Testis (tissue), 2 donors: Measurements from ENCODE around the gene ZCWPW2.

Experiments used
- POLR2A ChIP-seq: fragments of 450-650 bp; IDR thresholded peaks from one replicate; pipeline ENCODE4 v1.6.1; 2017; ENCODE audit warnings: antibody characterized with exemption, mild to moderate bottlenecking, moderate library complexity
- TF ChIP-seq, protein P1 (sequence below), 3 experiments: fragments of 450-650 bp in 2 of 3; fragments of 200-600 bp in 1 of 3; sonication (generic) in 1 of 3; IDR thresholded peaks; one replicate each; pipeline ENCODE4 v1.5.1; 2016 to 2019; ENCODE audit warnings: antibody characterized with exemption in 3 of 3, mild to moderate bottlenecking in 2 of 3, moderate library complexity in 1 of 3

DNA sequence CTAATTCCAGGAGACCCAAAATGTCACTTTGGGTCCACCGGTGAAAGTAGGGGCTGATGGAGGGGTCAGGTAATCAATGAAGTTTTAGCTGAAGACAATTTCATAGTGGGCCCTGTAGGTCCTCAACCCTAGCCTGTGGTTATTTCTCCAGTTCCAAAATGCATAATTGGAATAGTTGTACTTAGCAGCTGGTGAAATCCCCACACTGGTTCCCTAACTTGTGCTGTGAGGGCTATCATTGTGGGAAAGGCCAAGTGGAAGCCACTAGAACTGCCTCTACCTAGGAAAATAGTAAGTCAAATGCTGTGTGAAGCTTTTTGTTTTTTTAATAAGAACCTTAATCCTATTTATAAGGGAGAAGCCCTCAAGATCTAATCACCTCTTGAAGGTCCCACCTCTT lies 193.8 kb downstream of the ZCWPW2 start:
- TF ChIP-seq, protein P1, sequence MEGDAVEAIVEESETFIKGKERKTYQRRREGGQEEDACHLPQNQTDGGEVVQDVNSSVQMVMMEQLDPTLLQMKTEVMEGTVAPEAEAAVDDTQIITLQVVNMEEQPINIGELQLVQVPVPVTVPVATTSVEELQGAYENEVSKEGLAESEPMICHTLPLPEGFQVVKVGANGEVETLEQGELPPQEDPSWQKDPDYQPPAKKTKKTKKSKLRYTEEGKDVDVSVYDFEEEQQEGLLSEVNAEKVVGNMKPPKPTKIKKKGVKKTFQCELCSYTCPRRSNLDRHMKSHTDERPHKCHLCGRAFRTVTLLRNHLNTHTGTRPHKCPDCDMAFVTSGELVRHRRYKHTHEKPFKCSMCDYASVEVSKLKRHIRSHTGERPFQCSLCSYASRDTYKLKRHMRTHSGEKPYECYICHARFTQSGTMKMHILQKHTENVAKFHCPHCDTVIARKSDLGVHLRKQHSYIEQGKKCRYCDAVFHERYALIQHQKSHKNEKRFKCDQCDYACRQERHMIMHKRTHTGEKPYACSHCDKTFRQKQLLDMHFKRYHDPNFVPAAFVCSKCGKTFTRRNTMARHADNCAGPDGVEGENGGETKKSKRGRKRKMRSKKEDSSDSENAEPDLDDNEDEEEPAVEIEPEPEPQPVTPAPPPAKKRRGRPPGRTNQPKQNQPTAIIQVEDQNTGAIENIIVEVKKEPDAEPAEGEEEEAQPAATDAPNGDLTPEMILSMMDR (IDR thresholded peaks at IDR 0.05) = no peak
- TF ChIP-seq POLR2A = no peak
